Activated CD4-positive, alpha-beta memory T cell treated with anti-CD3 and anti-CD28 coated beads for 36 hours (primary cell): ENCODE results near the gene SCGB3A1. TPM values are rescaled to one million over a fixed set of nuclear protein-coding genes. Genes with fewer than 3 reads are reported as not detected.

Source experiments
- CTCF ChIA-PET: fragments of 350-600 bp; sonication (Branson Sonifier 250); formaldehyde crosslinking; loops from one replicate; lab custom pipeline; 2021; ENCODE audit warnings: antibody characterized with exemption, inconsistent platforms; lab: Charles Lee
- POLR2A ChIA-PET: fragments of 350-600 bp; sonication (Branson Sonifier 250); formaldehyde crosslinking; loops from one replicate; lab custom pipeline; 2021; ENCODE audit warnings: antibody characterized with exemption; lab: Charles Lee
- DNase-seq: peaks from one replicate; pipeline ENCODE4 v3.0.0-alpha.2; 2020
- H3K27ac Mint-ChIP-seq: one replicate; pipeline ENCODE4 v1.8.0; 2021; ENCODE audit warnings: mixed read lengths
- H3K27me3 Mint-ChIP-seq: one replicate; pipeline ENCODE4 v1.8.0; 2021; ENCODE audit warnings: mixed read lengths
- H3K36me3 Mint-ChIP-seq: one replicate; pipeline ENCODE4 v1.8.0; 2021; ENCODE audit warnings: mixed read lengths
- H3K4me1 Mint-ChIP-seq: one replicate; pipeline ENCODE4 v1.8.0; 2021; ENCODE audit warnings: low read depth, mixed read lengths
- H3K4me3 Mint-ChIP-seq: one replicate; pipeline ENCODE4 v1.8.0; 2021; ENCODE audit warnings: mild to moderate bottlenecking, mixed read lengths
- H3K9me3 Mint-ChIP-seq: one replicate; pipeline ENCODE4 v1.8.0; 2021; ENCODE audit warnings: mixed read lengths
- intact Hi-C: fragments of 100-400 bp; cut with micrococcal nuclease; formaldehyde crosslinking; loops from one replicate; pipeline ENCODE4 v1.15.1; 2023
- total RNA-seq, 2 experiments: library from RNA; stranded (reverse); gene quantifications; one replicate each; pipeline ENCODE4 v1.2.3, GENCODE V29; 2021

Gene SCGB3A1
- total RNA-seq = not detected

DNA sequence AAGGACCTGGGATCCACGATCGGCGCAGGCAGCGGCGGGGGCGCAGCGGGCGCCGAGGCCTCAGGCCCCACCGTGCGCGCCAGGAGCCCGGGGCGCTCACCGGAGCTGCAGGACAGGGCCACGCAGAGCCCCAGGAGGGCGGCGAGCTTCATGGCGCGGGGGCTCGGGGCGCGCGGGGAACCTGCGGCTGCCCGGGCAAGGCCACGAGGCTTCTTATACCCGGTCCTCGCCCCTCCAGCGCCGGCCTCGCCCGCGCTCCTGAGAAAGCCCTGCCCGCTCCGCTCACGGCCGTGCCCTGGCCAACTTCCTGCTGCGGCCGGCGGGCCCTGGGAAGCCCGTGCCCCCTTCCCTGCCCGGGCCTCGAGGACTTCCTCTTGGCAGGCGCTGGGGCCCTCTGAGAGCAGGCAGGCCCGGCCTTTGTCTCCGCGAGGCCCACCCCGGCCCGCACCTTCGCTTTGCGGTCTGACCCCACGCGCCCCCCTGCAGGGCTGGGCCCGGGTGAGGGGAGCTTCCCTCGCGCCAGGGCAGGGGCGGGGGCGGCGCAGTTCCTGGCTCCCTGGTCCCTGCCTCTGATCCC is at the start of gene SCGB3A1:
SCGB3A1 (minus strand) TSS at position 189 of the 577 bp plus-strand sequence; CDS start at position 152, 37 bp downstream.
- POLR2A ChIA-PET = no interaction called here
- Mint-ChIP-seq H3K9me3 (no peaks in the 10 kb centered on the region), H3K36me3 (no peaks in the 10 kb centered on the region), H3K27me3 (peaks cover 31% of the 10 kb centered on the region), H3K4me3 (no peak within 1 kb of the TSS), H3K4me1 (peaks cover 6% of the 10 kb centered on the region), H3K27ac (no peak within 1 kb of the TSS)
- intact Hi-C loops = no loop called here
- CTCF ChIA-PET = no interaction called here
- no peak for DNase-seq

DNA sequence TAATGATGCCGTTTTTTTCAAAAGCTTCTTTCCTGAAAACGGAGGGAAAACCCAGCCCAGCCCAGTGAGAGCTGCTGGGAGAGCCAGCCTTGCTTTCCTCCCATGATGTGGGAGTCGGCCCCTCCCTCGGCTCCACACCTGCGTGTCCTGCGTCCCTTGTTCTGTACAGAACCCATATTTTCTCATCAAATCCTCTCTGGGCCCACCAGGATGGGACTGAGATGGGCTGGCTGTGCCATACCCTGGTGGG is 49.2 kb upstream of the SCGB3A1 start:
- intact Hi-C loops = no loop called here
- Mint-ChIP-seq H3K9me3 (no peaks in the 10 kb centered on the region), H3K4me1 (no peaks in the 10 kb centered on the region), H3K4me3 (no peak overlapping the region), H3K27me3 (no peaks in the 10 kb centered on the region), H3K27ac (no peak overlapping the region), H3K36me3 (no peaks in the 10 kb centered on the region)
- ChIA-PET CTCF (no interaction called here), POLR2A (no interaction called here)
- DNase-seq = no peak

GRCh38 chr5:180639741-180640610 is 48.7 kb upstream of the SCGB3A1 start:
- Mint-ChIP-seq H3K4me1 (no peaks in the 10 kb centered on the region), H3K9me3 (no peaks in the 10 kb centered on the region)

DNA sequence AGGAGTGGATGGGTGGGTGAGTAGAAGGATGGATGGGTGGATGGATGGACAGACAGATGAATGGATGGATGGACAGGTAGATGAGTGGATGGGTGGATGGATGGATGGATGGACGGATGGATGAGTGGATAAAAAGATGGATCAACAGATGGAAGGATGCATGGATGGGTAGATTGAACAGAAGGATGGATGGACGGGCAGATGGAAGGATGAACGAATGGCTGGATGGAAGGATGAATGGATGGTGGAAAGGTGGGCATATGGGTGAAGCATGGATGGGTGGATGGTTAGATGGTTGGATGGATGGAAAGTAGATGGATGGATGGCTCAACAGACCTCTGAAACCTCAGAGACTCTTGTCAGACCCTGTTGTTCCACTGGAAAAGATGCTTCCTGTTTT is 48.0 kb upstream of the SCGB3A1 start:
- Mint-ChIP-seq H3K27me3 (no peaks in the 10 kb centered on the region), H3K4me1 (no peaks in the 10 kb centered on the region), H3K27ac (no peak overlapping the region), H3K36me3 (no peaks in the 10 kb centered on the region), H3K9me3 (no peaks in the 10 kb centered on the region), H3K4me3 (no peak overlapping the region)
- DNase-seq = no peak
- ChIA-PET CTCF (no interaction called here), POLR2A (no interaction called here)
- intact Hi-C loops = no loop called here

More at GRCh38 chr5:180639741-180640610, 48.7 kb upstream of the SCGB3A1 start:
- H3K27ac Mint-ChIP-seq = no peak overlapping the region
- no peak overlapping the region for H3K4me3 Mint-ChIP-seq
- no peaks in the 10 kb centered on the region for H3K36me3 Mint-ChIP-seq
- POLR2A ChIA-PET = no interaction called here
- H3K27me3 Mint-ChIP-seq = no peaks in the 10 kb centered on the region
- DNase-seq = peak; percentile 4
- CTCF ChIA-PET = no interaction called here
- intact Hi-C loops = no loop called here

GRCh38 chr5:180637962-180638680 is 46.8 kb upstream of the SCGB3A1 start:
- no peaks in the 10 kb centered on the region for H3K9me3 Mint-ChIP-seq
- no peak for DNase-seq
- no peaks in the 10 kb centered on the region for H3K4me1 Mint-ChIP-seq
- no peaks in the 10 kb centered on the region for H3K36me3 Mint-ChIP-seq
- ChIA-PET CTCF (no interaction called here), POLR2A (no interaction called here)
- H3K4me3 Mint-ChIP-seq = no peak overlapping the region
- intact Hi-C loops = no loop called here
- no peaks in the 10 kb centered on the region for H3K27me3 Mint-ChIP-seq
- H3K27ac Mint-ChIP-seq = no peak overlapping the region

DNA sequence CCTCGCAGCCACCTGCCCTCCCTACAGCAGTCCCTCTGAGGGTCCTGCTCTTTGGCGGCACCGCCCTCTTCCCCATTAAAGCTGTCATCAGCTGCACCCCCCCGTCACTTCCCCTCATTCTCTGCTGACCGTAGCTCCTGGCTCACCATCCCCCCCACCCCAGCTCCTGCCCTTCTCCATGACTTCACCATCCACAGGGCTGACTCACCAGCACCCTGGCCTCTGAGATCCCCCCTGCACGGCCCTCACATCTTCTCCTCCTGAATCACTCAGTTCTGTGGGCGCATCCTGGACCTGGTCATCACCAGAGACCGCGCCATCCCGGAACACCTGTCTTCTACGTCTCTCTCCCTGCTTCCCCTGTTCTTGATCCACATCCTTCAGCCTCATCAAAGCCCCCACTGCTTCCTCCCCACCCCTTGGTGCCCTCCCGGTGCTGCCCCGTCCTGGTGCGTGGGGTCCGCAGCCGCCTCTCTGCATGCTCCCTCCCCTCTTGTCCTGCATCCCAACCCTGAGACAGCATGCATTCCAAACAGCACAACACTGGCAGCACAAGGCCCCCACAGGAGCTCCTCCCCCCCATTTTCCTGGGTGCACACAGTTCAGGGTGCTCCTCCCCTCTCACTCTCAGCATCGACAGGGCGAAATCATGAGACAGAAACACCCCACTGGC is 45.2 kb upstream of the SCGB3A1 start:
- Mint-ChIP-seq H3K27ac (no peak overlapping the region), H3K4me1 (no peaks in the 10 kb centered on the region), H3K36me3 (no peaks in the 10 kb centered on the region), H3K9me3 (no peaks in the 10 kb centered on the region), H3K4me3 (no peak overlapping the region), H3K27me3 (no peaks in the 10 kb centered on the region)
- intact Hi-C loops = no loop called here
- ChIA-PET CTCF (no interaction called here), POLR2A (no interaction called here)
- no peak for DNase-seq

- Mint-ChIP-seq H3K4me1 (no peaks in the 10 kb centered on the region), H3K4me3 (no peak overlapping the region), H3K9me3 (no peaks in the 10 kb centered on the region), H3K27me3 (no peaks in the 10 kb centered on the region), H3K27ac (no peak overlapping the region), H3K36me3 (no peaks in the 10 kb centered on the region)
- no peak for DNase-seq
- intact Hi-C loops = no loop called here
- ChIA-PET POLR2A (no interaction called here), CTCF (no interaction called here)
Measured at GRCh38 chr5:180636016-180636402, 44.7 kb upstream of the SCGB3A1 start.

GRCh38 chr5:180633283-180634177 is 42.2 kb upstream of the SCGB3A1 start:
- no peaks in the 10 kb centered on the region for H3K27me3 Mint-ChIP-seq
- H3K9me3 Mint-ChIP-seq = no peaks in the 10 kb centered on the region
- ChIA-PET CTCF (interaction anchor here (0.7 kb wide), 1 partner anchor 340 kb away, joined by 4 read pairs; no protein-coding TSS in a partner anchor), POLR2A (no interaction called here)
- H3K4me3 Mint-ChIP-seq = no peak overlapping the region
- DNase-seq = no peak
- no peak overlapping the region for H3K27ac Mint-ChIP-seq
- no peaks in the 10 kb centered on the region for H3K4me1 Mint-ChIP-seq
- no peaks in the 10 kb centered on the region for H3K36me3 Mint-ChIP-seq
- intact Hi-C loops = no loop called here

DNA sequence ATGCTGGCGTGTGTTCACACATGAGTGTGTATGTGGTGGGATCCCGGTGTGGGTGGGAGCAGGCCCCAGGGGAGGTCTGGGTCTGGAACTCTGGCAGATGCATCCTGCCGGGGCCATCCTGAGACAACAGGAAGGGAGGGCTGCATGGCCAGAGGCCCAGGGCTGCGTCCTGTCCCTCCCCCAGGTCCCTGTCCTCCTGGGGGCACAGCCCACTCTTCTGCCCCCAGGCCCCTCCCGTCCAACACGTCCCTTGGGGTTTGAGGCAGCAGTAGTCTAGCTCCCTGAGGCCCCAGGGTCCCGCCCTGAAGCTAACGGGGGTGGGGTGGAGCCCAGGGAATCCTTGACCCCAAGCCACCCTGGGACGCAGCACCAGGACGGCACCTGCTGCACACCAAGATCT is 41.5 kb upstream of the SCGB3A1 start:
- no peaks in the 10 kb centered on the region for H3K27me3 Mint-ChIP-seq

GRCh38 chr5:180631549-180632383 is 40.5 kb upstream of the SCGB3A1 start:
- no peaks in the 10 kb centered on the region for H3K4me1 Mint-ChIP-seq

More for the DNA sequence above, 41.5 kb upstream of the SCGB3A1 start:
- no peaks in the 10 kb centered on the region for H3K9me3 Mint-ChIP-seq
- ChIA-PET POLR2A (no interaction called here), CTCF (no interaction called here)
- no peak overlapping the region for H3K27ac Mint-ChIP-seq
- H3K4me1 Mint-ChIP-seq = no peaks in the 10 kb centered on the region
- H3K36me3 Mint-ChIP-seq = no peaks in the 10 kb centered on the region
- H3K4me3 Mint-ChIP-seq = no peak overlapping the region
- no peak for DNase-seq
- intact Hi-C loops = no loop called here

GRCh38 chr5:180630426-180630825 is 39.1 kb upstream of the SCGB3A1 start:
- Mint-ChIP-seq H3K9me3 (no peaks in the 10 kb centered on the region), H3K4me3 (no peak overlapping the region), H3K36me3 (no peaks in the 10 kb centered on the region), H3K27ac (no peak overlapping the region), H3K4me1 (no peaks in the 10 kb centered on the region), H3K27me3 (no peaks in the 10 kb centered on the region)
- DNase-seq = no peak
- intact Hi-C loops = no loop called here
- CTCF ChIA-PET = no interaction called here
- POLR2A ChIA-PET = no interaction called here

More at GRCh38 chr5:180631549-180632383, 40.5 kb upstream of the SCGB3A1 start:
- intact Hi-C loops = no loop called here
- no peaks in the 10 kb centered on the region for H3K36me3 Mint-ChIP-seq
- H3K27ac Mint-ChIP-seq = no peak overlapping the region
- DNase-seq = no peak
- ChIA-PET POLR2A (no interaction called here), CTCF (no interaction called here)
- no peaks in the 10 kb centered on the region for H3K9me3 Mint-ChIP-seq
- H3K27me3 Mint-ChIP-seq = no peaks in the 10 kb centered on the region
- no peak overlapping the region for H3K4me3 Mint-ChIP-seq
